Measurements from ENCODE around the gene PHACTR3. TPM values are rescaled to one million over a fixed set of nuclear protein-coding genes. Genes with fewer than 3 reads are reported as not detected.
"Not testable (repeated sequence)": the region's sequence is repeated elsewhere in the genome, so short reads cannot be mapped to it uniquely, and the experiment has no call there.

The PHACTR3 gene
- total RNA-seq, 2 donors from 2014 or later, result 0.52 TPM; not detected in 1

- H3K27ac Mint-ChIP-seq, result no peak overlapping the region
- ATAC-seq (no peak), DNase-seq (no peak)
- H3K36me3 Mint-ChIP-seq (ENCODE audit: low read depth), result no peaks in the 10 kb centered on the region
- peaks cover 5% of the 10 kb centered on the region for H3K4me1 Mint-ChIP-seq
- H3K4me3 Mint-ChIP-seq, result no peak overlapping the region
- no peaks in the 10 kb centered on the region for H3K9me3 ChIP-seq (ENCODE audit: control insufficient read depth, low read length, poor library complexity, severe bottlenecking)
- no peaks in the 10 kb centered on the region for H3K27me3 Mint-ChIP-seq
Measured at GRCh38 chr20:59848182-59848581, 243.8 kb downstream of the PHACTR3 start.

- peaks cover 5% of the 10 kb centered on the region for H3K4me1 Mint-ChIP-seq
Measured at GRCh38 chr20:59850018-59850641, 245.8 kb downstream of the PHACTR3 start.

GRCh38 chr20:59856526-59856925 lies 252.2 kb downstream of the PHACTR3 start:
- H3K27ac Mint-ChIP-seq; H3K4me1 Mint-ChIP-seq; H3K9me3 ChIP-seq (ENCODE audit: control insufficient read depth, low read length, poor library complexity, severe bottlenecking); H3K36me3 Mint-ChIP-seq (ENCODE audit: low read depth); H3K4me3 Mint-ChIP-seq; ATAC-seq; DNase-seq; H3K27me3 Mint-ChIP-seq: not testable (repeated sequence)

More at GRCh38 chr20:59850018-59850641, 245.8 kb downstream of the PHACTR3 start:
- no peak for ATAC-seq
- no peak for DNase-seq
- no peak overlapping the region for H3K27ac Mint-ChIP-seq
- H3K27me3 Mint-ChIP-seq, result no peaks in the 10 kb centered on the region
- no peaks in the 10 kb centered on the region for H3K36me3 Mint-ChIP-seq (ENCODE audit: low read depth)
- H3K9me3 ChIP-seq (ENCODE audit: control insufficient read depth, low read length, poor library complexity, severe bottlenecking), result no peaks in the 10 kb centered on the region
- H3K4me3 Mint-ChIP-seq, result no peak overlapping the region

- not testable (repeated sequence) for H3K27me3 Mint-ChIP-seq; H3K36me3 Mint-ChIP-seq (ENCODE audit: low read depth); H3K4me1 Mint-ChIP-seq; H3K4me3 Mint-ChIP-seq; H3K9me3 ChIP-seq (ENCODE audit: control insufficient read depth, low read length, poor library complexity, severe bottlenecking); ATAC-seq; H3K27ac Mint-ChIP-seq; DNase-seq
Measured at GRCh38 chr20:59856941-59857340, 252.6 kb downstream of the PHACTR3 start.

- H3K27ac Mint-ChIP-seq, result no peak overlapping the region
- no peak for DNase-seq
- H3K4me3 Mint-ChIP-seq, result no peak overlapping the region
- H3K9me3 ChIP-seq (ENCODE audit: control insufficient read depth, low read length, poor library complexity, severe bottlenecking), result no peaks in the 10 kb centered on the region
- H3K27me3 Mint-ChIP-seq, result no peaks in the 10 kb centered on the region
- H3K4me1 Mint-ChIP-seq, result no peaks in the 10 kb centered on the region
- ATAC-seq, result no peak
- H3K36me3 Mint-ChIP-seq (ENCODE audit: low read depth), result peaks cover 4% of the 10 kb centered on the region
Measured at GRCh38 chr20:59857966-59858365, 253.6 kb downstream of the PHACTR3 start.

GRCh38 chr20:59858425-59858824 lies 254.1 kb downstream of the PHACTR3 start:
- DNase-seq, result no peak
- Mint-ChIP-seq H3K27ac (no peak overlapping the region), H3K27me3 (no peaks in the 10 kb centered on the region), H3K36me3 (ENCODE audit: low read depth) (peaks cover 4% of the 10 kb centered on the region), H3K4me1 (no peaks in the 10 kb centered on the region), H3K4me3 (no peak overlapping the region)
- no peak for ATAC-seq
- H3K9me3 ChIP-seq (ENCODE audit: control insufficient read depth, low read length, poor library complexity, severe bottlenecking), result no peaks in the 10 kb centered on the region

- no peak overlapping the region for H3K27ac Mint-ChIP-seq
- ATAC-seq (no peak), DNase-seq (no peak)
- peaks cover 4% of the 10 kb centered on the region for H3K36me3 Mint-ChIP-seq (ENCODE audit: low read depth)
- no peaks in the 10 kb centered on the region for H3K9me3 ChIP-seq (ENCODE audit: control insufficient read depth, low read length, poor library complexity, severe bottlenecking)
- H3K4me1 Mint-ChIP-seq, result no peaks in the 10 kb centered on the region
- no peak overlapping the region for H3K4me3 Mint-ChIP-seq
- H3K27me3 Mint-ChIP-seq, result no peaks in the 10 kb centered on the region
Measured at GRCh38 chr20:59861401-59861800, 257.1 kb downstream of the PHACTR3 start.

GRCh38 chr20:59863058-59863457 lies 258.7 kb downstream of the PHACTR3 start:
- ATAC-seq, result no peak
- Mint-ChIP-seq H3K4me1 (no peaks in the 10 kb centered on the region), H3K36me3 (ENCODE audit: low read depth) (peaks cover 4% of the 10 kb centered on the region), H3K27ac (no peak overlapping the region), H3K27me3 (no peaks in the 10 kb centered on the region), H3K4me3 (no peak overlapping the region)
- DNase-seq, result no peak
- H3K9me3 ChIP-seq (ENCODE audit: control insufficient read depth, low read length, poor library complexity, severe bottlenecking), result no peaks in the 10 kb centered on the region

GRCh38 chr20:59864726-59865125 lies 260.4 kb downstream of the PHACTR3 start:
- ATAC-seq, result no peak
- Mint-ChIP-seq H3K4me3 (no peak overlapping the region), H3K27ac (no peak overlapping the region), H3K4me1 (no peaks in the 10 kb centered on the region), H3K27me3 (no peaks in the 10 kb centered on the region), H3K36me3 (ENCODE audit: low read depth) (peaks cover 7% of the 10 kb centered on the region)
- no peaks in the 10 kb centered on the region for H3K9me3 ChIP-seq (ENCODE audit: control insufficient read depth, low read length, poor library complexity, severe bottlenecking)
- no peak for DNase-seq

- no peak for DNase-seq
- no peaks in the 10 kb centered on the region for H3K4me1 Mint-ChIP-seq
- peaks cover 7% of the 10 kb centered on the region for H3K36me3 Mint-ChIP-seq (ENCODE audit: low read depth)
- no peak overlapping the region for H3K4me3 Mint-ChIP-seq
- H3K27ac Mint-ChIP-seq, result no peak overlapping the region
- H3K9me3 ChIP-seq (ENCODE audit: control insufficient read depth, low read length, poor library complexity, severe bottlenecking), result no peaks in the 10 kb centered on the region
- no peaks in the 10 kb centered on the region for H3K27me3 Mint-ChIP-seq
- no peak for ATAC-seq
Measured at GRCh38 chr20:59866338-59866737, 262.0 kb downstream of the PHACTR3 start.

GRCh38 chr20:59871096-59871495 lies 266.8 kb downstream of the PHACTR3 start:
- no peak for DNase-seq

GRCh38 chr20:59873409-59873808 lies 269.1 kb downstream of the PHACTR3 start:
- Mint-ChIP-seq H3K4me1 (no peaks in the 10 kb centered on the region), H3K36me3 (ENCODE audit: low read depth) (peaks cover 6% of the 10 kb centered on the region), H3K27me3 (no peaks in the 10 kb centered on the region), H3K4me3 (no peak overlapping the region), H3K27ac (no peak overlapping the region)
- DNase-seq (no peak), ATAC-seq (no peak)
- H3K9me3 ChIP-seq (ENCODE audit: control insufficient read depth, low read length, poor library complexity, severe bottlenecking), result no peaks in the 10 kb centered on the region

More at GRCh38 chr20:59871096-59871495, 266.8 kb downstream of the PHACTR3 start:
- no peaks in the 10 kb centered on the region for H3K9me3 ChIP-seq (ENCODE audit: control insufficient read depth, low read length, poor library complexity, severe bottlenecking)
- no peak for ATAC-seq
- Mint-ChIP-seq H3K4me1 (no peaks in the 10 kb centered on the region), H3K4me3 (no peak overlapping the region), H3K36me3 (ENCODE audit: low read depth) (peaks cover 6% of the 10 kb centered on the region), H3K27me3 (no peaks in the 10 kb centered on the region), H3K27ac (no peak overlapping the region)

- H3K27ac Mint-ChIP-seq, result no peak overlapping the region
- peaks cover 2% of the 10 kb centered on the region for H3K4me1 Mint-ChIP-seq
Measured at GRCh38 chr20:59880198-59880597, 275.9 kb downstream of the PHACTR3 start.

GRCh38 chr20:59884494-59884893 lies 280.2 kb downstream of the PHACTR3 start:
- DNase-seq (no peak), ATAC-seq (no peak)
- peaks cover 2% of the 10 kb centered on the region for H3K4me1 Mint-ChIP-seq
- no peak overlapping the region for H3K4me3 Mint-ChIP-seq
- no peaks in the 10 kb centered on the region for H3K9me3 ChIP-seq (ENCODE audit: control insufficient read depth, low read length, poor library complexity, severe bottlenecking)
- H3K36me3 Mint-ChIP-seq (ENCODE audit: low read depth), result peaks cover 4% of the 10 kb centered on the region
- no peaks in the 10 kb centered on the region for H3K27me3 Mint-ChIP-seq
- H3K27ac Mint-ChIP-seq, result no peak overlapping the region

More at GRCh38 chr20:59880198-59880597, 275.9 kb downstream of the PHACTR3 start:
- Mint-ChIP-seq H3K27me3 (no peaks in the 10 kb centered on the region), H3K4me3 (no peak overlapping the region), H3K36me3 (ENCODE audit: low read depth) (peaks cover 5% of the 10 kb centered on the region)
- ATAC-seq (no peak), DNase-seq (no peak)
- H3K9me3 ChIP-seq (ENCODE audit: control insufficient read depth, low read length, poor library complexity, severe bottlenecking), result no peaks in the 10 kb centered on the region

All from T-helper 17 cell (primary cell).